ENCODE data around the gene EMB.
"Not testable (repeated sequence)": the region's sequence is repeated elsewhere in the genome, so short reads cannot be mapped to it uniquely, and the experiment has no call there.

DNA sequence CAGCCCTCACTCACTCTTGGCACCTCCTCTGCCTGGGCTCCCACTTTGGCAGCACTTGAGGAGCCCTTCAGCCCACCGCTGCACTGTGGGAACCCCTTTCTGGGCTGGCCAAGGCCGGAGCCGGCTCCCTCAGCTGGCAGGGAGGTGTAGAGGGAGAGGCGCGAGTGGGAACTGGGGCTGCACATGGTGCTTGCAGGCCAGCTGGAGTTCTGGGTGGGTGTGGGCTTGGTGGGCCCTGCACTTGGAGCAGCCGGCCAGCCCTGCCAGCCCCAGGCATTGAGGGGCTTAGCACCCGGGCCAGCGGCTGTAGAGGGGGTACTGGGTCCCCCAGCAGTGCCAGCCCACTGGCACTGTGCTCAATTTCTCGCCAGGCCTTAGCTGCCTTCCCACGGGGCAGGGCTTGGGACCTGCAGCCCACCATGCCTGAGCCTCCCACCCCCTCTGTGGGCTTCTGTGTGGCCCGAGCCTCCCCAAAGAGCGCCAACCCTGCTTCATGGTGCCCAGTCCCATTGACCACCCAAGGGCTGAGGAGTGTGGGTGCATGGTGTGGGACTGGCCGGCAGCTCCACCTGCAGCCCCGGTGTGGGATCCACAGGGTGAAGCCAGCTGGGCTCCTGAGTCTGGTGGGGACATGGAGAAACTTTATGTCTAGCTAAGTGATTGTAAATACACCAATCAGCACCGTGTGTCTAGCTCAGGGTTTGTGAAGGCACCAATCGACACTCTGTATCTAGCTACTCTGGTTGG, 71.6 kb downstream of the EMB start:
- TF ChIP-seq POLR2AphosphoS5, POLR2A (IDR thresholded peaks at IDR 0.05): not testable (repeated sequence)
- TF ChIP-seq, protein P1, sequence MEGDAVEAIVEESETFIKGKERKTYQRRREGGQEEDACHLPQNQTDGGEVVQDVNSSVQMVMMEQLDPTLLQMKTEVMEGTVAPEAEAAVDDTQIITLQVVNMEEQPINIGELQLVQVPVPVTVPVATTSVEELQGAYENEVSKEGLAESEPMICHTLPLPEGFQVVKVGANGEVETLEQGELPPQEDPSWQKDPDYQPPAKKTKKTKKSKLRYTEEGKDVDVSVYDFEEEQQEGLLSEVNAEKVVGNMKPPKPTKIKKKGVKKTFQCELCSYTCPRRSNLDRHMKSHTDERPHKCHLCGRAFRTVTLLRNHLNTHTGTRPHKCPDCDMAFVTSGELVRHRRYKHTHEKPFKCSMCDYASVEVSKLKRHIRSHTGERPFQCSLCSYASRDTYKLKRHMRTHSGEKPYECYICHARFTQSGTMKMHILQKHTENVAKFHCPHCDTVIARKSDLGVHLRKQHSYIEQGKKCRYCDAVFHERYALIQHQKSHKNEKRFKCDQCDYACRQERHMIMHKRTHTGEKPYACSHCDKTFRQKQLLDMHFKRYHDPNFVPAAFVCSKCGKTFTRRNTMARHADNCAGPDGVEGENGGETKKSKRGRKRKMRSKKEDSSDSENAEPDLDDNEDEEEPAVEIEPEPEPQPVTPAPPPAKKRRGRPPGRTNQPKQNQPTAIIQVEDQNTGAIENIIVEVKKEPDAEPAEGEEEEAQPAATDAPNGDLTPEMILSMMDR (IDR thresholded peaks at IDR 0.05 in 8 of 11, conservative IDR thresholded peaks at IDR 0.05 in 3 of 11) = not testable (repeated sequence)
